K562 (cell line): ENCODE results near the gene CFAP141. TPM values are rescaled to one million over a fixed set of nuclear protein-coding genes. Genes with fewer than 3 reads are reported as not detected.

Experiments used
- BCOR ChIP-seq: fragments of 450-650 bp; IDR thresholded peaks from 2 replicates; pipeline ENCODE4 v1.6.1; 2016
- BRD9 ChIP-seq: fragments of 450-650 bp; IDR thresholded peaks from 2 replicates; pipeline ENCODE4 v1.6.1; 2018; ENCODE audit warnings: low read depth; ENCODE audit not compliant: partially characterized antibody
- CBX3 ChIP-seq, 2 experiments: IDR thresholded peaks; 1 replicate in 1 of 2; 2 replicates in 1 of 2; pipeline ENCODE4 v1.6.1; 2012; ENCODE audit warnings: inconsistent platforms in 2 of 2, low read length in 2 of 2, borderline replicate concordance in 1 of 2, control low read depth in 1 of 2
- CC2D1A ChIP-seq: fragments of 450-650 bp; IDR thresholded peaks from 2 replicates; pipeline ENCODE4 v1.6.1; 2017; ENCODE audit warnings: mild to moderate bottlenecking
- CHCHD3 ChIP-seq: fragments of 250-450 bp; sonication (Bioruptor Pico); IDR thresholded peaks from 2 replicates; pipeline ENCODE4 v2.1.2; 2022; ENCODE audit warnings: mild to moderate bottlenecking
- CREM ChIP-seq: IDR thresholded peaks from 2 replicates; pipeline ENCODE4 v1.6.1; 2014; ENCODE audit warnings: antibody characterized with exemption, low read depth
- EHMT2 ChIP-seq: fragments of 450-650 bp; IDR thresholded peaks from 2 replicates; pipeline ENCODE4 v1.6.1; 2018; ENCODE audit warnings: antibody characterized with exemption
- ELF1 ChIP-seq: fragments of 200-800 bp; sonication (Bioruptor generic); IDR thresholded peaks from 2 replicates; pipeline ENCODE4 v1.6.1; 2016; ENCODE audit warnings: missing genetic modification characterization, missing compliant biosample characterization
- ERF ChIP-seq: fragments of 450-650 bp; formaldehyde crosslinking; IDR thresholded peaks from 2 replicates; pipeline ENCODE4 v1.4.0; 2020; ENCODE audit warnings: mild to moderate bottlenecking, mixed read lengths
- ESRRB ChIP-seq: fragments of 250-450 bp; sonication (Bioruptor Pico); IDR thresholded peaks from 2 replicates; pipeline ENCODE4 v1.5.0; 2020; ENCODE audit warnings: mild to moderate bottlenecking, moderate library complexity, borderline replicate concordance
- FOXJ3 ChIP-seq: sonication (generic); formaldehyde crosslinking; IDR thresholded peaks from 2 replicates; pipeline ENCODE4 v1.4.0; 2020; ENCODE audit warnings: mild to moderate bottlenecking, missing genetic modification reagents
- HCFC1 ChIP-seq: IDR thresholded peaks from 2 replicates; pipeline ENCODE4 v1.6.1; 2012; ENCODE audit warnings: low read depth, low read length, improper control_type of control experiment
- HINFP ChIP-seq: fragments of 450-650 bp; conservative IDR thresholded peaks from 2 replicates; pipeline ENCODE4 v1.6.1; 2016; ENCODE audit warnings: missing genetic modification characterization, low read depth, mild to moderate bottlenecking, control low read depth, missing compliant biosample characterization
- MBD2 ChIP-seq: sonication (generic); IDR thresholded peaks from 2 replicates; pipeline ENCODE4 v1.6.1; 2016; ENCODE audit warnings: low read depth, borderline replicate concordance
- MEF2D ChIP-seq: conservative IDR thresholded peaks from 2 replicates; pipeline ENCODE4 v1.6.1; 2016; ENCODE audit warnings: low read depth, missing genetic modification characterization, missing compliant biosample characterization
- RBM17 ChIP-seq: fragments of 200-400 bp; formaldehyde crosslinking; IDR thresholded peaks from 2 replicates; pipeline ENCODE4 v1.6.1; 2017; ENCODE audit warnings: low read depth, mild to moderate bottlenecking, low read length, borderline replicate concordance
- SMC3 ChIP-seq: conservative IDR thresholded peaks from 2 replicates; pipeline ENCODE4 v1.6.1; 2011; ENCODE audit warnings: low read depth, low read length, improper control_type of control experiment; ENCODE audit not compliant: insufficient read depth
- SOX6 ChIP-seq: fragments of 450-650 bp; IDR thresholded peaks from 2 replicates; pipeline ENCODE4 v1.6.1; 2014; ENCODE audit warnings: mild to moderate bottlenecking
- SP2 ChIP-seq: IDR thresholded peaks from 2 replicates; pipeline ENCODE4 v1.6.1; 2011; ENCODE audit warnings: mild to moderate bottlenecking, low read depth, low read length, moderate library complexity; ENCODE audit not compliant: poor library complexity, severe bottlenecking; ENCODE audit errors: extremely low read depth
- SRSF1 ChIP-seq: fragments of 200-400 bp; formaldehyde crosslinking; IDR thresholded peaks from 2 replicates; pipeline ENCODE4 v1.6.1; 2017; ENCODE audit warnings: mild to moderate bottlenecking, low read depth, low read length, moderate library complexity
- TAF9B ChIP-seq: fragments of 450-650 bp; IDR thresholded peaks from 2 replicates; pipeline ENCODE4 v1.6.1; 2018; ENCODE audit warnings: mild to moderate bottlenecking; ENCODE audit not compliant: partially characterized antibody
- TBP ChIP-seq: optimal IDR thresholded peaks from 2 replicates; pipeline ENCODE3; 2011; ENCODE audit warnings: low read depth, low read length, improper control_type of control experiment
- TCF7L2 ChIP-seq: fragments of 150-350 bp; IDR thresholded peaks from 2 replicates; pipeline ENCODE4 v1.6.1; 2016; ENCODE audit warnings: low read depth, mild to moderate bottlenecking, low read length, moderate library complexity
- THAP12 ChIP-seq: fragments of 250-450 bp; sonication (Bioruptor Pico); IDR thresholded peaks from 2 replicates; pipeline ENCODE4 v1.9.0; 2021; ENCODE audit warnings: mild to moderate bottlenecking, inconsistent platforms
- ZFPM2 ChIP-seq: fragments of 250-450 bp; sonication (Bioruptor Pico); IDR thresholded peaks from 2 replicates; pipeline ENCODE4 v1.5.1; 2022; ENCODE audit warnings: mild to moderate bottlenecking
- polyA plus RNA-seq, 8 experiments: library from polyadenylated mRNA; depleted of rRNA in 4 of 8; stranded (reverse) in 5 of 8; unstranded in 3 of 8; fragments of >200 nt; fragmentation: Nextera tagmentation in 2 of 8; fragmentation: Illumina TruSeq in 1 of 8; extraction: Ambion mirVana in 2 of 8; extraction: Trizol in 1 of 8; gene quantifications; 2 replicates each; pipeline versions ENCODE4 v1.2.1 to v1.2.3, GENCODE V29; 2011 to 2014; ENCODE audit warnings: inconsistent platforms in 1 of 8, missing spikeins in 1 of 8
- total RNA-seq, 7 experiments: library from RNA; depleted of rRNA in 6 of 7; stranded (reverse); fragments of >200 nt in 6 of 7; fragmentation: Illumina TruSeq in 2 of 7; extraction: Trizol in 2 of 7; gene quantifications; 2 replicates each; pipeline versions ENCODE4 v1.2.1 to v1.2.3, GENCODE V29; 2011 to 2021; ENCODE audit warnings: low replicate concordance in 1 of 7
- TF ChIP-seq, protein P1 (sequence below), 2 experiments: fragments of 200-800 bp in 1 of 2; sonication (Bioruptor generic) in 1 of 2; sonication (generic) in 1 of 2; formaldehyde crosslinking in 1 of 2; IDR thresholded peaks in 1 of 2; conservative IDR thresholded peaks in 1 of 2; 2 replicates each; pipeline versions ENCODE4 v1.5.0 to v1.6.1; 2016 to 2020; ENCODE audit warnings: missing compliant biosample characterization in 1 of 2, missing genetic modification characterization in 1 of 2, missing genetic modification reagents in 1 of 2

The CFAP141 gene
- total and polyA plus RNA-seq, 9 of the 15 experiments (the other 6 are each of a cell fraction or from before 2014, with no cell fraction given): not detected

GRCh38 chr1:154186177-154186576 lies 20.0 kb downstream of the CFAP141 start (continued):
- no peak for TF ChIP-seq HINFP
- TF ChIP-seq CREM: peak; percentile 59
- TF ChIP-seq SRSF1: no peak
- TF ChIP-seq TBP: no peak
- 0 out of 2 replicates have a peak, but pooled peaks have one; percentile 21 for TF ChIP-seq EHMT2
- TF ChIP-seq SOX6: peak; percentile 45; the same call in 1 of the 2 replicates
- TF ChIP-seq SMC3: peak; percentile 52
- no peak for TF ChIP-seq ZFPM2 (CRISPR knock-in tag)
- TF ChIP-seq ESRRB (CRISPR knock-in tag): no peak
- TF ChIP-seq BCOR: 0 out of 2 replicates have a peak, but pooled peaks have one; percentile 6
- peak; percentile 79 for TF ChIP-seq BRD9
- TF ChIP-seq TAF9B: no peak
- no peak for TF ChIP-seq MEF2D (tag)
- no peak for TF ChIP-seq TCF7L2
- TF ChIP-seq CC2D1A: 0 out of 2 replicates have a peak, but pooled peaks have one; percentile 15
- TF ChIP-seq CHCHD3 (CRISPR knock-in tag): no peak
- TF ChIP-seq ERF (CRISPR knock-in tag): no peak
- TF ChIP-seq, protein P1, sequence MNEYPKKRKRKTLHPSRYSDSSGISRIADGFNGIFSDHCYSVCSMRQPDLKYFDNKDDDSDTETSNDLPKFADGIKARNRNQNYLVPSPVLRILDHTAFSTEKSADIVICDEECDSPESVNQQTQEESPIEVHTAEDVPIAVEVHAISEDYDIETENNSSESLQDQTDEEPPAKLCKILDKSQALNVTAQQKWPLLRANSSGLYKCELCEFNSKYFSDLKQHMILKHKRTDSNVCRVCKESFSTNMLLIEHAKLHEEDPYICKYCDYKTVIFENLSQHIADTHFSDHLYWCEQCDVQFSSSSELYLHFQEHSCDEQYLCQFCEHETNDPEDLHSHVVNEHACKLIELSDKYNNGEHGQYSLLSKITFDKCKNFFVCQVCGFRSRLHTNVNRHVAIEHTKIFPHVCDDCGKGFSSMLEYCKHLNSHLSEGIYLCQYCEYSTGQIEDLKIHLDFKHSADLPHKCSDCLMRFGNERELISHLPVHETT (CRISPR knock-in tag; conservative IDR thresholded peaks at IDR 0.05 in 1 of 2, IDR thresholded peaks at IDR 0.05 in 1 of 2): no peak
- TF ChIP-seq HCFC1: no peak; the same call in 1 of the 2 replicates
- TF ChIP-seq MBD2: no peak
- no peak for TF ChIP-seq RBM17
- TF ChIP-seq ELF1: no peak
- TF ChIP-seq CBX3 (IDR thresholded peaks at IDR 0.05; ENCODE audit: borderline replicate concordance in 1 of 2, low read length in 2 of 2): 0 out of 3 replicates have a peak, but pooled peaks of 1 of the 2 experiments have one; percentile 18
- TF ChIP-seq THAP12 (CRISPR knock-in tag): no peak
- no peak for TF ChIP-seq SP2
- TF ChIP-seq FOXJ3 (CRISPR knock-in tag): no peak
